ENCODE results near the gene FECH. TPM values are rescaled to one million over a fixed set of nuclear protein-coding genes. Genes with fewer than 3 reads are reported as not detected.

FECH gene
- total RNA-seq, 1 donor from 2014 or later: 18.1 TPM

DNA sequence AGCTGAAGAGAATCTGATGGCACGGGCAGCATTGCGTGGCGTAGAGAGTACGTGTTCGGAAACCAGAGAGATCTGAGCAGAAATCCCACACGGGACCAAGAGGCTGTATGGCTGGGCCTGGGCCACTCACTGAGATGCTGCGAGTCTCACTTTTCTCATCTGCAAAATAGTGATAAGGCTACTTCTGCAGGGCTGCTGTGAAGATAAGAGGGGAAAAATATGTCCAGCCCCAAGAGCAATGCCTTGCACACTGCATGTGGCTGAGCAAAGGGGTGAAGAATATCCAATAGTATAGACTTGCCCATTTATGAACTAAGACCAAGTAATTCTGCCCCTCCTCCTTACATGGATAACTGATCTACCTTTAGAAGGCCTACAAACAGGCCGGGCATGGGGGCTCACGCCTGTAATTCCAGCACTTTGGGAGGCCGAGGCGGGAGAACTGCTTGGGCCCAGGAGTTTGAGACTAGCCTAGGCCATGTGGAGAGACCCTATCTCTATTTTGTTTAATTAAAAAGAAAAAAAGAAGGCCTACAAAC, 3.1 kb downstream of the FECH start:
- intact Hi-C loops (cut with micrococcal nuclease): loop anchor here (10.0 kb wide), 1 partner anchor 929 kb away; the partner anchor contains the start of gene WDR7

DNA sequence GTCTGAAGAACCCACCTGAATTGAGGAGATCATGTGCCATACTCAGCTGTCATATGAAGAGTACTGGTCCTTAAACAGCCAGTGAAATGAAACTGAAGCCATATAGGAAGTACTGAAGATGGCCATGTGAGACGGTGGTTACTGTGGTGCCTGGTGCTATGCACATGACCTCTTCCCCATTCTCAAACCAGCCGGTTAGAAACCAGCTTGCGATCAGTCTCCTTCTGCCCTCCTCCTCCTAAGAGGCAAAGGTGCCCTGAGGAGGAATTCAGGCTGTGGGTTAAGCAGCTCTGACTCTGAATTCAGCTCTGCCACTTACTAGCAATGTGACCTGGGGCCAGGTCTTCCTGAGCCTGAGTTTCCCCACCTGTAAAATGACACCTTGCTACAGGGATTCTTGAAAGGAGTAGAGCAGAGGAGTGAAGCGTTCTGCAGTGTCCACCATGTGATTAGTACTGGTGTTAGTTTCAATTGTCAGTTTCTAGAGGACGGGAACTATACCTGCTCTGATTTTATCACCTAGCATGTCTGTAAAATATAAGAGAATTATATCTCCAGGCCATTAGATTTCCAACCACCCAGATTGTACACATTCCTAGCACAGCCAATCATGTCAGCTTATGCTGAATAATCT, 5.1 kb downstream of the FECH start:
- intact Hi-C loops (cut with micrococcal nuclease): loop anchor here (10.0 kb wide), 1 partner anchor 927 kb away; the partner anchor contains the start of gene WDR7

DNA sequence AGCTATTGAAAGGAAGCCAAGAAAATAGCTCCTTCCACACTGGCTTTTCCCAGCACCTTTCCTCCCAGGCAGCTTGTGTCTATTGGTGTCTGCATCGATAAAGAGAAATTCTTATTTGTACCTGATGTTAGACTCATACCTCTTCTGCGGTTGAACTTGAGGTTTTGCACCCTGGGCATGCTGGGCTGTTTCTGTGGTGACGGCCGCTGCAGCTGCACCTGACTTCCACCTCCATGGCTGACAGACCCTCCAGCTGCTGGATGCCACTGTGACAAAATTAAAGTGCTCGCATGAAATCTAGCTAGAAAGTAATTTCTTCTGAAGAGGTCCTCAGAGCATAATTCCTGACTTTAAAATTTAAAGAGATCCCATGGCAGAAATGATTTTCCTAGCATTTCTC, 6.6 kb downstream of the FECH start:
- intact Hi-C loops (cut with micrococcal nuclease): loop anchor here (10.0 kb wide), 1 partner anchor 925 kb away; the partner anchor contains the start of gene WDR7

DNA sequence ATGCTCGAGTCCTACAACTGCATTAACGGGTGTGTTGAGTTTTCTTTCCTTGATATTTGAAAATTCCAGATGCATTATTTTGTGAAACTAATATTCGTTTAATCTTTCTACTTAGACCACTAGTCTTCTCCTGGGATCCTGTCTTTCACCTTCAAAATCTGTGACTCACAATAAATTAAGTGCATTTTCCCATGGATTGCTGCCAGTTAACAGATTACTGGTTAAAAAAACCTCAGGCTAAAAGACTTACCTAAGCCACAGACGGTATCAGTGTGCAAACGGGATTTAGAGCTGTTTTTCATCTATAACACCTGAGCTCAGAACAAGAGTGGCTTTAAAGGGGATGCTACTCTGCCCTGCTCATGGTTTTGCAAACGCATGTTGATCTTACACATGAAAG, 10.2 kb downstream of the FECH start:
- intact Hi-C loops (cut with micrococcal nuclease): no loop called here

DNA sequence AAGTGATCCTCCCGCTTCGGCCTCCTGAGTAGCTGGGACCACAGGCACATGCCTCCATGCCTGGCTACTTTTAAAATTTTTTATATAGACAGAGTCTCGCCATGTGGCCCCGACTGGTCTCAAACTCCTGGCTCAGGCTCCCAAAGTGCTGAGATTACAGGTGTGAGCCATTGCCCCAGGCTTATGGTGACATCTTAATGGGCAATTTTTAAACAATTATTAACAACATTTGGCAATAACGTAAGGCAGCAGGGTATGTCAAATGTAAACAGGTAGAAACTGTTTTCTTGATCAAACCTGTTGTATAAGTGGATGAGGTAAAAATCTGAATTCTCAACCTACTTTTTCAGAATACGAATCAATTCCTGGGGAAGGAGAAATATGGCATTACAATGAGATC, 11.0 kb downstream of the FECH start:
- intact Hi-C loops (cut with micrococcal nuclease): no loop called here

DNA sequence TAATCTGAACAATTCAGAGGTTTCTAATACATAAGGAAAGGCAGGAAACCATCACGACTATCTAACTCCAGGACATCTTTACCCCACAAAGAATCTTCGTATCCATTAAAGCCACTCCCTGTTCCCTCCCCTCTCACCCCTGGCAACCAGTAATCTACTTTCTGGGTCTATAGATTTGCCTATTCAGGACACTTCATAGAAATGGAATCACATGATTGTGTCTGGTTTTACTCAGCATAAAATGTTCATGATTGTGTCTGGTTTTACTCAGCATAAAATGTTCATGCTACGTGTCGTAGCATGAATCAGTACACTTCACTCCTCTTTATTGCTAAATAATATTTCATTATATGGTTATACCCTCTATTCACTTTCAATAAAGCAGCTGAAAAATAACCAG, 11.6 kb downstream of the FECH start:
- intact Hi-C loops (cut with micrococcal nuclease): no loop called here

DNA sequence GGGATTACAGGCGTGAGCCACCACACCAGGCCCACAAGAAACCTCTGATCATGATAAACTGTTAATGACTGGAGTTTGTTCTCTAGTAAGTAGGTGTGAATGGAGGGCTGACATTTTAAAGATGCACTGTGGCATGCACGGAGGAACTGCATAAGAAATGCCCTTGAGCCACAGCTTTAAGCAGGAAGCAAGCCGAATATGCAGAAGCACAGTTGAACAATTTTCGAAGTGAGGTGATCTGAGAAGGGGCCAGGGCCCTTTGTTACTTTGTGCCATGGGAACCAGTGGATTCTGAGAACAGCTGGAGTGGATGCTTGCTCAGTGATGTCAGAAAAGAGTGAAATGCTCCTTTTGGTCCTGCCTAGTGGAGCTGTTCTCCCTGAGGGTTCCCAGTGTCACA, 16.3 kb downstream of the FECH start:
- intact Hi-C loops (cut with micrococcal nuclease): no loop called here

DNA sequence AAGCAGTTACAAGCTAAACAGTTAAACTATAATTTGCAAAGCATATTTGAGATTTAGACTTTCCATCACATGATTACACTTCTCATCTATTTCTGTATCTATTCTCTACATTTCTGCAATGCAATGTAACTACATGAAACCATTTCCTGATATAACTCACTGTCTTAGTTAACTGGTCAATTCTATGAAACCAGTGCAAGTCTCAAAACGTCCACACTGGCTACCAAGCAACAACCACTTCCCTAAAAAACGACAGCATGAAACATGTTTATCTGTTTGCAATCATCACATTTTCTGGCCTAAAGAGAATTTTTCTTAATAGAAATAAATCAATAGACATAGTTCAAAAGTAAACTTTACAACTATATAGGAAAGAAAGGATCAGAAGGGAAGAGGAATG, 17.4 kb downstream of the FECH start:
- intact Hi-C loops (cut with micrococcal nuclease): no loop called here

DNA sequence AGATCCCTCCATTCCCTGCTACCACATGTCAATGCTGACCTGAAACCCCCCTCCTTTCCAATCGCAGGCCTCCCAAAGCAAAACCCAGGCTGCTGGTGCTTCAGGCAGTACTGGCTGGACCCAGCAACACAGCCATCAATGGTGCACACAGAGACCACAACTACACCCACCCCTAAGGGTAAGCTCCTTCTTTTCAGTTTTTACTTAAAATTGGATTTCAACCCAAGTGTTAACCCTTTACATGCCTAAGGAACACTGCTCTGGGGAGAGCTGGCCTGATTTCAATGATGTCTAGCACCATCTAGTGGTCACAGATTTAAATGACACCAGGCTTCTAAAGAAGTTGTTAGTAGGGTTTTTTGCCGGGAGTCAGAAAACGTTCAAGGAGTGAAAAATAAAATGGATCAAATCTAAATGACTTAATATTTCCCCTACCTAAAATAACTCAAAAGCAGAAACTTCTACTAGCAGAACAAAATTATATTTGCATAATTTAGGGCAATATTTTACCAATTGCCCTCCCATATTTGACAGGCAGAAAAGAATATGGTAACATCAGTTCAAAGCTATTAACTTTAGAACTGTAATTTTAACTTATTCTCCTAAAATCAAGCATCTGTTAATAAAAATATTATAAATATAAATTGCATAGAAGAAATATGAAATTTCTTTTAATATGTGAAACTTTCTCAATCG, 24.6 kb downstream of the FECH start:
- intact Hi-C loops (cut with micrococcal nuclease): loop anchor here (1.0 to 5.0 kb wide), 4 partner anchors 25 to 855 kb away; partner anchors contain the start of gene FECH

DNA sequence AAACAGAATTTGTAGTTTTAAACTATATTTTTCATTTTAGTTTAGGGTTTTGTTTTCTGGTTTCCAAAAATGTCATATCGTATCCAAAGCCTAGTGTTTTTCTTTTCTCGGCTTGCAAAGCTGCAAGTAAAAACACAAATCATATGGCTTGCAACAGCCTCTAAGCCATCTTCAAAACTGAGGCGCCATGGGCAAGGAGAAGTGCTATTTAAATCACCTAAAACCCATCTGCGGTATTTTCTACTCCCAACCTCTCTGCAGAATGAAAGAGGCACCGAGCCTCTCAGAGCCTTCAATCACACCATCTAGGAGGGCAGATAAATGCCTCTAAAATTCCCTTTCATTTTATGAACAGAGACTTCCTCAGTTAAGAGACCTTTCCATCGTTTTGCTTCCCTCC, 25.2 kb downstream of the FECH start:
- intact Hi-C loops (cut with micrococcal nuclease): loop anchor here (5.0 kb wide), 2 partner anchors 814 to 854 kb away; no protein-coding TSS in a partner anchor

DNA sequence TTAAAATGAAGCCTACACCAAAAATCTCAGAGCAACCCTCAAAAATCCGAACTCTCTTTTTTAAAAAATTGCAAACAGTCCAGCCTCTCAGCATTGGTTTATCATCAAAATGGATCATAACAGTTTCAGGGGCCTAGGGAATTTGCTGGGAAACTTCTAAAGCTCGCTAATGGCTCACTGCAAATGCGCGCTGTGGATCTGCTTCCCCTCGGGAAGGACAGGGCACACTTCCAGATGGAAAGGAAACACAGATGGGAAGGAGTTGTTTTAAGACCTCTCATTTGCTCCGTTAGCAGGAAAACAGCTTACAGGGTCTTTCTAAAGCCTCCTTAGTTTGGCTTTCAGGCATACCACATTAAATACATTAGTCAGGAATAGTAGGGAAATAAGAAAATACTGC, 27.2 kb downstream of the FECH start:
- intact Hi-C loops (cut with micrococcal nuclease): no loop called here

DNA sequence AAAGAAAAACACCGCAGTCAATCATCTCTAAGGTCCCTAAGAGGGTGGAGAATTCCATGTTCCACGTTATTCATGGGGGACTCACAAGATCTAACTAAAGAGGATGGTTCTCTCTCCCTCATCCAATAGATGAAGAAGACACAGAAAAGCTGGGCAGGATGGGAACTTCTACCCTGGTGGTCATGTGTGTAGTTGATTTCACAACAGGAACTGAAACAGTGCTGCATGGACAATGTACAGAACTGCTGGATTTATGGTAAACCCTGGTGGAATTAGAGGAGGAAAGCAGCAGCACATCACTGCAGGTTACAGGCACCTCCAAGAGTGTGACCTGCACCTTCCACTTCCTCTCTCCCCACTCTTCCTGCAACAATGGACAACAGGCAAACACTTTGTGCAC, 31.4 kb downstream of the FECH start:
- intact Hi-C loops (cut with micrococcal nuclease): no loop called here

DNA sequence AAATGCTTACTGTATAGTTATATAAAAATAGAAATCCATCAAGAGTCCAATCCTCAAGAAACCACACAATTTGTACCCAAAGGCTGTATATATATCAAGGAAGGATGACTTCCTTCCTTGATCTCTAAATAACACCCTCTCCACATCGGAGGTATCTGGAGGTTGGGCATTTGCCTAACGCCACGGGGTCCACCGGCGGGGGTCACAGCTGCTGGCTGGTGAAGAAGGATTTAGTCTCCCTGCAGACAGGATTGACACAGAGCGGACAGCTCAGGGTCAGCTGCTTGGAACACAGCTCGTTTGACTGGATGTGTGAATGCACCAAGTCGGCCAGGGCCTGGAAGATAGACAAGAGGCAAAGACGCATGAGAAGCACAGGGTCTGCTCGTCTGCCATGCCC, 36.0 kb downstream of the FECH start:
- intact Hi-C loops (cut with micrococcal nuclease): no loop called here

DNA sequence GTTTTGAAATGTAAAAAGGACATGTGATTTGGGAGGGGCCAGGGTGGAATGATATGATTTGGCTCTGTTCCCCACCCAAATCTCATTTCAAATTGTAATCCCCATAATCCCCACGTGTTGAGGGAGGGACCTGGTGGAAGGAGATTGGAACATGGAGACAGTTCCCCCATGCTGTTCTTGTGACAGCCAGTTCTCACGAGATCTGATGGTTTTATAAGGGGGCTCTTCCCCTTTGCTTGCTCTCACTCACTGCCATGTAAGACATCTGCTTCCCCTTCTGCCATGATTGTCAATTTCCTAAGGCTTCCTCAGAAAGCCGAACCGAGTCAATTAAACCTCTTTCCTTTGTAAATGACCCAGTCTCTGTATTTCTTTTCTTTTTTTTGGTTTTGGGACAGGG, 39.2 kb downstream of the FECH start:
- intact Hi-C loops (cut with micrococcal nuclease): no loop called here

DNA sequence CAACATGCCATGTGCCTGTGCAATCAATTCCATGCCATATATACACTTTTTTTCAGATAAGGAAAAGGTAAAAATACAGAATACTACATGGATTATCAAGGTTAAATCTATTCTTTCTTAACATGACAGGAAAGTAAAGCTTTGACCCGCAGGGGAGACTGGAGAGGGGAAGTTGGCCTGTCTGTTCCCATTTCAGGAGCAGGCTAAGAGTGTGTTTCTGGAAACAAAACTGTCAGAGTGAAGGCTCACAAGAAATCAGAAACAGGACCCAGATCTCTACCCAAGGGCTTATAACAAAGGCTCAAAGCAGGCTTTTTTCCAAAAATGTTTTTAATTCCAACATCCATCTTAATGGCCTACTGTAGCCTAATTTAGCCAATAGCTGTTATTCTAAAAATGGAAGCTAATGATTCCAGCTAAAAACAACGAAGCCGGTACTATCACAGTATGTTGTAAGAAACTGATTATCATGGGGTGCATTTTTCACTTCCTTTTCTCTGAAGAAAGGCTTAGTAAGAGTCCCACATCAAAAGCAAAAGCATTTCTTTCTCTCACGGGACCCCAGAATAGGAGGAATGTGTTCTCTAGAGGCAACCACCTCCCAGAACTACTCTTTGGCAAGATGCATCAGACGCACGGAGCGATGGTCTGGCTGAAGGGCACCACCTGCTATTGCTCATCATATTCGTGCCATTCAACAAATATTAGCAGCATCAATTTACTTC, 41.4 kb downstream of the FECH start:
- intact Hi-C loops (cut with micrococcal nuclease): no loop called here

DNA sequence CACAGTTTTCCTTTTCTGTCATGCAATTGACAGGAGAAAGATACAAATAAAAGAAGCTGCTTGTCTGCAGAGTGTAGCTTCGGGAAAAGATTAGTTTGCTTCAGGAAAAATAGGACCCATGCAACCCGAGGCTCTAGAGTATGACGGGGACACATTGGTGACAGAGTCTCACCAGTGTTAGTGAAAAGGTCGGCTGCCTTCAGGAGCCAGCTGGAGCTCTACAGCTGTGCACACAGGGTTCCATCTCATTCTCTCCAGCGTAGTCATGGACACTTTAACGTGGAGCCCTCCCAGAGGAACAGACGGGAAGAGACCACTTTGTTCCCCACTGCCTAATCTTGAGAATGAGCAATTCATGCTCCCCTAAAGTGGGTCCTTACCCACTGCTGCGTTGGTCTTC, 42.9 kb downstream of the FECH start:
- intact Hi-C loops (cut with micrococcal nuclease): no loop called here

DNA sequence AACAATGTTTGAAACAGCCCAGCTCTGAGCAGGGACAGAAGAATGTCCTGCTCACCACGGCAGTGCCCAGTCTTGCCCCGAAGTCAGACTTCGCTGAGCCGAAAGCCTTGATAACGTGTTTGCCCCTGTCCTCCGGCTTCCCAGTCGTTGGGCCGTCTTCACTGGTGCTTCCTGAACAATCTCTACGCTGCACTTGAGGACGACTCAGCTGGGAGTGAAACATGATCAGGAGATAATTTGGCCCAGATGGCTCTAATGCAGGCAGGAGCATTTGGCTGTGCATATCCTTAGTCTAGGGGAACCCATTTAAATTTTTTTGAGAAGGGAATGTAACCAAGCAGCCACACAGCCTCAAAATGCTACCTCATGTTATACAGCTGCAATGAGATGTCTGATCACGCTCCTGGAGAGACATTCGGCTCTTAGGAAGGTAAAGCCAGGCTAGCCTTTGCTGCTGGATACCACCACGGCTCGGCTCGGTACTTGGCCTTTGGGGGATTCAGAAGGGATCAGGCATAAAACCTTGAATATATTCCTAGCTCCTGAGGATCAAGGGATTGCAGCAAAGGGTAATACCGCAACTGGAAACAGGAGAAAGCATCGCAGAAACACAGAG, 43.6 kb downstream of the FECH start:
- intact Hi-C loops (cut with micrococcal nuclease): no loop called here

DNA sequence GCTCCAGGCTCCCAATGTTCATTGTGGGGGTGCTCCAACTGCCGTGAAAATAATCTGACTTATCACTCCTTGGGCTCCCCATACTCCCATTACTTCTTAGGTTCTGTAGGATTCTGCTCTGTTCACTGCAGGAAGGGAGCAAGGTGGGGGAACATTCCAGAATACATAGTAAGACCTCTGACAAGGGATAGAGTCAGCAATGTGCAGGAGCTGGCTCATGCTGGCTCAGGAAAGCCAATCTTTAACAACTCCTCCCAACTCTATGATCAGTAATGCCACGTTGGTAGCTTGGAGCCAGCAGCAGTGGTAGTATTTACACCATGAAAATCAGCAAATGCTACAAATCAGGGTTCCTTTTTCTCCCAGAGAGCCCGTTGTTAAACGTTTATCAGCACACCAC, 44.4 kb downstream of the FECH start:
- intact Hi-C loops (cut with micrococcal nuclease): no loop called here

DNA sequence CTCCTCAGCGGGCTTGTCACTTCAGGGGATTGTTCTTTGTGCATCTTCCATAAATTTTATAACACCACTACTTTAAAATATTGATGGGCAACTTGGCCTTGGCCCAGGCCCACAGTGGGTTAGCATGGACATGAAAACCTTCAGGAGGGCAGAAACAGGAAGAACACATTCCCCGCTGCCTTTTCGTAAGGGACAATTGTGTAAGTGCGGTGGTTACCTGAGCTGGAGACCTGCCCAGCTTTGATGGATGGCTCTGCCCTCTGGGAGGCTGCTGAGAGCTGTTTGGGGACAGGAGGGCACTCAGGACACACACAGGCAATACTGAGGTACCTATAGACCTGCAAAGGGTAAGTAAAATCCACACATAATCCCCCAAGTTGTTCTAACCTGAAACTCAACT, 46.8 kb downstream of the FECH start:
- intact Hi-C loops (cut with micrococcal nuclease): no loop called here

DNA sequence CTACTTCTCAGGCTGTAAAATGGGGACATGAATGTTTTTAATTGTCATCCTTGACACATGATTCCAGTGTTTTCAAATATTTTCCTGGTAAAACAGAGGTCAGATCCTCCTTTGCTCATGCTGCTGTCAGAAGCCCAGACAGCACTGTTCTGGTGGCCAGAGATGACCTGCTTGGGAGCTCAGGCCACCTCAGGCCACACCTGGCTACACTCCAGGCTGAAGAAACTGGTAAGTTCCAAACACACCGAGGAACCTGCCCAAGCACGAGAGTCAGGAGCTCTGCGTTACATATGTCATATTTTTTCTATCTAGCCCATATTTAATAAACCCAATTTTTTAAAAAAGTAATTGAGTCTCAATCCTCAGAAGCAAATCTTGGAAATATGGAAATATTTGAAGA, 47.9 kb downstream of the FECH start:
- intact Hi-C loops (cut with micrococcal nuclease): no loop called here

DNA sequence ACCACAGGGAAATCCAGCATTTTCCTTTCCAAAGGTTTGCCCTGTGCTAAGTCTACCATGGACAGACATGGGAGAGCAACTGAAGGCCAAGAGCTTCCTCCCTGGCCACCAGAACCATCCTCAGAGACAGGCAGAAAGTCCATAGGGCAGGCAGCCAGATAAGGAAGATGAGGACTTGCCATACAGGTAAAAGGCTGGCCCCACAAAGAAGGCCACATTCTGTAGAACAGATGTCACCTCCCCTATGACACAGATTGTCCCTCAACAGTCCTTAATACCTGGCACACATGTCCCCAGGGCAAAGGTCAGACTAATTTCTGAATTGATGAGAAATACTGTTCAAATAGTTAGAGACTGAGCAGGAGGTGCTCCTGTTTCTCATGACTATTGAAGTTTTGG, 52.0 kb downstream of the FECH start:
- intact Hi-C loops (cut with micrococcal nuclease): no loop called here

Measured in T-helper 2 cell treated with Interferon-gamma antibody and Interleukin-4, amounts not matched to agents 100 ng/mL and 5 ng/mL, for 36 hours (primary cell).